ENCODE measurements around the gene KIF11.

KIF11 gene

GRCh38 chr10:92590623-92591549 lies 2.0 kb upstream of the KIF11 start:
- Histone ChIP-seq H3K27ac (ENCODE audit: low read length) (no peak overlapping the region), H3K9me3 (ENCODE audit: control insufficient read depth, insufficient read depth, low read length) (no peaks in the 10 kb centered on the region), H3K36me3 (ENCODE audit: control insufficient read depth, insufficient read depth, low read length) (no peaks in the 10 kb centered on the region), H3K4me1 (ENCODE audit: control insufficient read depth, insufficient read depth, low read length) (no peaks in the 10 kb centered on the region), H3K4me3 (ENCODE audit: low read length) (peak overlapping the region; percentile 15; the same call in 1 of the 2 replicates), H3K27me3 (ENCODE audit: control insufficient read depth, insufficient read depth, low read length) (no peaks in the 10 kb centered on the region)
- WGBS (ENCODE audit: insufficient coverage, insufficient read length), result no CpG with 5 or more reads among the region's 19 CpGs
- no peak for DNase-seq (ENCODE audit: low read depth, low spot score)

GRCh38 chr10:92591550-92592022 lies 1.3 kb upstream of the KIF11 start:
- WGBS (ENCODE audit: insufficient coverage, insufficient read length), result no CpG with 5 or more reads among the region's 38 CpGs
- peak; percentile 86 for DNase-seq (ENCODE audit: low read depth, low spot score)
- Histone ChIP-seq H3K4me1 (ENCODE audit: control insufficient read depth, insufficient read depth, low read length) (no peaks in the 10 kb centered on the region), H3K9me3 (ENCODE audit: control insufficient read depth, insufficient read depth, low read length) (no peaks in the 10 kb centered on the region), H3K27me3 (ENCODE audit: control insufficient read depth, insufficient read depth, low read length) (no peaks in the 10 kb centered on the region), H3K27ac (ENCODE audit: low read length) (no peak overlapping the region), H3K4me3 (ENCODE audit: low read length) (peak overlapping the region; percentile 15; the same call in 1 of the 2 replicates), H3K36me3 (ENCODE audit: control insufficient read depth, insufficient read depth, low read length) (no peaks in the 10 kb centered on the region)

- DNase-seq (ENCODE audit: low read depth, low spot score), result no peak
- WGBS (ENCODE audit: insufficient coverage, insufficient read length), result no CpG with 5 or more reads among the region's 9 CpGs
Observed at GRCh38 chr10:92593619-92594588, 974 bp downstream of the KIF11 start.

GRCh38 chr10:92595505-92595904 lies 2.6 kb downstream of the KIF11 start:
- 100% methylated on average over 2 of the region's 2 CpGs for WGBS (ENCODE audit: insufficient coverage, insufficient read length)
- DNase-seq (ENCODE audit: low read depth, low spot score), result no peak
- H3K27ac ChIP-seq (ENCODE audit: low read length), result no peak overlapping the region
- no peaks in the 10 kb centered on the region for H3K9me3 ChIP-seq (ENCODE audit: control insufficient read depth, insufficient read depth, low read length)
- H3K27me3 ChIP-seq (ENCODE audit: control insufficient read depth, insufficient read depth, low read length), result no peaks in the 10 kb centered on the region
- no peak overlapping the region for H3K4me3 ChIP-seq (ENCODE audit: low read length)
- no peaks in the 10 kb centered on the region for H3K4me1 ChIP-seq (ENCODE audit: control insufficient read depth, insufficient read depth, low read length)
- no peaks in the 10 kb centered on the region for H3K36me3 ChIP-seq (ENCODE audit: control insufficient read depth, insufficient read depth, low read length)

More at GRCh38 chr10:92593619-92594588, 974 bp downstream of the KIF11 start:
- no peaks in the 10 kb centered on the region for H3K9me3 ChIP-seq (ENCODE audit: control insufficient read depth, insufficient read depth, low read length)
- H3K4me1 ChIP-seq (ENCODE audit: control insufficient read depth, insufficient read depth, low read length), result no peaks in the 10 kb centered on the region
- no peak overlapping the region for H3K27ac ChIP-seq (ENCODE audit: low read length)
- H3K36me3 ChIP-seq (ENCODE audit: control insufficient read depth, insufficient read depth, low read length), result no peaks in the 10 kb centered on the region
- H3K4me3 ChIP-seq (ENCODE audit: low read length), result peak overlapping the region; percentile 60; the same call in 1 of the 2 replicates
- H3K27me3 ChIP-seq (ENCODE audit: control insufficient read depth, insufficient read depth, low read length), result no peaks in the 10 kb centered on the region

GRCh38 chr10:92598321-92598720 lies 5.4 kb downstream of the KIF11 start:
- WGBS (ENCODE audit: insufficient coverage, insufficient read length), result no CpG with 5 or more reads among the region's 1 CpG
- Histone ChIP-seq H3K36me3 (ENCODE audit: control insufficient read depth, insufficient read depth, low read length) (no peaks in the 10 kb centered on the region), H3K27me3 (ENCODE audit: control insufficient read depth, insufficient read depth, low read length) (no peaks in the 10 kb centered on the region), H3K9me3 (ENCODE audit: control insufficient read depth, insufficient read depth, low read length) (no peaks in the 10 kb centered on the region), H3K4me1 (ENCODE audit: control insufficient read depth, insufficient read depth, low read length) (no peaks in the 10 kb centered on the region), H3K27ac (ENCODE audit: low read length) (no peak overlapping the region), H3K4me3 (ENCODE audit: low read length) (no peak overlapping the region)
- DNase-seq (ENCODE audit: low read depth, low spot score), result no peak

GRCh38 chr10:92604841-92605240 lies 11.9 kb downstream of the KIF11 start:
- no CpG with 5 or more reads among the region's 2 CpGs for WGBS (ENCODE audit: insufficient coverage, insufficient read length)
- no peaks in the 10 kb centered on the region for H3K27me3 ChIP-seq (ENCODE audit: control insufficient read depth, insufficient read depth, low read length)
- no peaks in the 10 kb centered on the region for H3K9me3 ChIP-seq (ENCODE audit: control insufficient read depth, insufficient read depth, low read length)
- no peaks in the 10 kb centered on the region for H3K4me1 ChIP-seq (ENCODE audit: control insufficient read depth, insufficient read depth, low read length)
- H3K4me3 ChIP-seq (ENCODE audit: low read length), result no peak overlapping the region
- no peak overlapping the region for H3K27ac ChIP-seq (ENCODE audit: low read length)
- no peak for DNase-seq (ENCODE audit: low read depth, low spot score)
- H3K36me3 ChIP-seq (ENCODE audit: control insufficient read depth, insufficient read depth, low read length), result 0 out of 2 replicates have a peak, but pooled peaks cover 2% of the 10 kb centered on the region

- Histone ChIP-seq H3K4me3 (ENCODE audit: low read length) (no peak overlapping the region), H3K27ac (ENCODE audit: low read length) (no peak overlapping the region), H3K4me1 (ENCODE audit: control insufficient read depth, insufficient read depth, low read length) (no peaks in the 10 kb centered on the region; the same call in 1 of the 2 replicates), H3K27me3 (ENCODE audit: control insufficient read depth, insufficient read depth, low read length) (no peaks in the 10 kb centered on the region; the same call in 1 of the 2 replicates), H3K9me3 (ENCODE audit: control insufficient read depth, insufficient read depth, low read length) (no peaks in the 10 kb centered on the region), H3K36me3 (ENCODE audit: control insufficient read depth, insufficient read depth, low read length) (peaks cover 8% of the 10 kb centered on the region; the same call in 1 of the 2 replicates)
- no CpG with 5 or more reads among the region's 3 CpGs for WGBS (ENCODE audit: insufficient coverage, insufficient read length)
- no peak for DNase-seq (ENCODE audit: low read depth, low spot score)
Observed at GRCh38 chr10:92615515-92615914, 22.6 kb downstream of the KIF11 start.

GRCh38 chr10:92619368-92619767 lies 26.4 kb downstream of the KIF11 start:
- Histone ChIP-seq H3K36me3 (ENCODE audit: control insufficient read depth, insufficient read depth, low read length) (peaks cover 1% of the 10 kb centered on the region; the same call in 1 of the 2 replicates), H3K9me3 (ENCODE audit: control insufficient read depth, insufficient read depth, low read length) (no peaks in the 10 kb centered on the region), H3K27ac (ENCODE audit: low read length) (no peak overlapping the region), H3K4me3 (ENCODE audit: low read length) (no peak overlapping the region), H3K4me1 (ENCODE audit: control insufficient read depth, insufficient read depth, low read length) (no peaks in the 10 kb centered on the region), H3K27me3 (ENCODE audit: control insufficient read depth, insufficient read depth, low read length) (no peaks in the 10 kb centered on the region; the same call in 1 of the 2 replicates)
- no peak for DNase-seq (ENCODE audit: low read depth, low spot score)

- no peak for DNase-seq (ENCODE audit: low read depth, low spot score)
- Histone ChIP-seq H3K27ac (ENCODE audit: low read length) (no peak overlapping the region), H3K9me3 (ENCODE audit: control insufficient read depth, insufficient read depth, low read length) (no peaks in the 10 kb centered on the region), H3K4me1 (ENCODE audit: control insufficient read depth, insufficient read depth, low read length) (no peaks in the 10 kb centered on the region), H3K4me3 (ENCODE audit: low read length) (no peak overlapping the region), H3K36me3 (ENCODE audit: control insufficient read depth, insufficient read depth, low read length) (no peaks in the 10 kb centered on the region; the same call in 1 of the 2 replicates), H3K27me3 (ENCODE audit: control insufficient read depth, insufficient read depth, low read length) (no peaks in the 10 kb centered on the region)
- WGBS (ENCODE audit: insufficient coverage, insufficient read length), result no CpG with 5 or more reads among the region's 2 CpGs
Observed at GRCh38 chr10:92627845-92628480, 35.0 kb downstream of the KIF11 start.
